K562 (cell line): ENCODE data around the gene MLH1. TPM values are rescaled to one million over a fixed set of nuclear protein-coding genes. Genes with fewer than 3 reads are reported as not detected.

Experiments
- ATAC-seq: fragments of 200-7000 bp; cut with Tn5 transposase; 3 replicates; pipeline ENCODE4 v1.9.1; 2020; ENCODE audit warnings: moderate library complexity
- BruUV-seq: library from RNA; stranded (reverse); fragments of 400-500 nt; replicated peaks from 2 replicates; lab custom pipeline; 2021; lab: Mats Ljungman, UMichigan
- CTCF ChIA-PET: fragments of 300-600 bp; formaldehyde crosslinking; extraction: SDS; loops from one replicate; lab custom pipeline; 2021; ENCODE audit warnings: low intra/inter-chr PET ratio; lab: Yijun Ruan, JAX
- POLR2A ChIA-PET: fragments of 300-600, 350-650 bp; sonication (Branson Sonifier 250); formaldehyde crosslinking; extraction: SDS; loops from one replicate; lab custom pipeline; 2021; ENCODE audit warnings: antibody characterized with exemption, inconsistent platforms; lab: Yijun Ruan, JAX
- DNase-seq, 4 experiments: peaks; one replicate each; pipeline versions ENCODE4 v3.0.0 to v3.0.0-alpha.2; 2011 to 2018; ENCODE audit warnings: low spot score in 3 of 4, mixed read lengths in 3 of 4; ENCODE audit errors: extremely low read depth in 1 of 4
- FAIRE-seq: peaks from 2 replicates; lab custom pipeline; 2011; peaks lifted over from hg19 to GRCh38; lab: Jason Lieb, UNC
- H2AFZ ChIP-seq: 2 replicates; pipeline ENCODE4 v1.6.0; 2011; ENCODE audit warnings: low read depth, low read length, control low read depth, inconsistent platforms
- H3K27ac ChIP-seq: fragments of 200-600 bp; 3 replicates; pipeline ENCODE4 v1.8.0; 2011; ENCODE audit warnings: low read depth, mild to moderate bottlenecking, control low read depth, inconsistent platforms, low read length, moderate library complexity, mixed read lengths; ENCODE audit errors: extremely low read depth
- H3K27me3 ChIP-seq, 2 experiments: fragments of 300-600 bp in 1 of 2; 2 replicates in 1 of 2; 3 replicates in 1 of 2; pipeline versions ENCODE4 v1.6.0 to v1.8.0; 2011; ENCODE audit warnings: inconsistent platforms in 2 of 2, low read length in 2 of 2, mild to moderate bottlenecking in 1 of 2, mixed read lengths in 1 of 2, moderate library complexity in 1 of 2; ENCODE audit not compliant: control insufficient read depth in 2 of 2, insufficient read depth in 2 of 2
- H3K36me3 ChIP-seq: fragments of 300-600 bp; 3 replicates; pipeline ENCODE4 v1.8.0; 2011; ENCODE audit warnings: mild to moderate bottlenecking, low read length, inconsistent platforms; ENCODE audit not compliant: control insufficient read depth, insufficient read depth
- H3K4me1 ChIP-seq, 2 experiments: fragments of 200-600 bp in 1 of 2; replicated peaks in 1 of 2; 2 replicates in 1 of 2; 3 replicates in 1 of 2; pipeline versions ENCODE4 v1.5.1 to v1.8.0; 2011; ENCODE audit warnings: inconsistent platforms in 2 of 2, low read length in 2 of 2, mild to moderate bottlenecking in 1 of 2, mixed read lengths in 1 of 2, moderate library complexity in 1 of 2; ENCODE audit not compliant: control insufficient read depth in 2 of 2, insufficient read depth in 2 of 2
- H3K4me2 ChIP-seq: 2 replicates; pipeline ENCODE4 v1.6.1; 2011; ENCODE audit warnings: low read length, control low read depth, inconsistent platforms, mixed read lengths; ENCODE audit not compliant: insufficient read depth
- H3K4me3 ChIP-seq: fragments of 200-600 bp; sonication (generic), shearing (Covaris generic); 2 replicates; pipeline ENCODE4 v1.5.1; 2016; ENCODE audit warnings: control low read depth, inconsistent platforms
- H3K79me2 ChIP-seq: fragments of 200-600 bp; 3 replicates; pipeline ENCODE4 v1.8.0; 2011; ENCODE audit warnings: low read length, inconsistent platforms; ENCODE audit not compliant: control insufficient read depth, insufficient read depth
- H3K9ac ChIP-seq, 2 experiments: 2 replicates each; pipeline versions ENCODE4 v1.6.0 to v1.6.1; 2011; ENCODE audit warnings: low read depth in 2 of 2, low read length in 2 of 2, control low read depth in 1 of 2, inconsistent platforms in 1 of 2, mild to moderate bottlenecking in 1 of 2, mixed read lengths in 1 of 2; ENCODE audit not compliant: insufficient read depth in 1 of 2
- H3K9me1 ChIP-seq: one replicate; pipeline ENCODE4 v1.6.0; 2011; ENCODE audit warnings: inconsistent platforms, mild to moderate bottlenecking, low read length, moderate library complexity; ENCODE audit not compliant: control insufficient read depth, insufficient read depth
- H3K9me3 ChIP-seq: replicated peaks from 2 replicates; pipeline ENCODE4 v1.5.1; 2011; ENCODE audit warnings: low read depth, low read length, inconsistent platforms; ENCODE audit not compliant: control insufficient read depth, insufficient read depth
- H4K20me1 ChIP-seq: replicated peaks from 2 replicates; pipeline ENCODE4 v1.6.1; 2011; ENCODE audit warnings: low read length, inconsistent platforms, mixed read lengths; ENCODE audit not compliant: control insufficient read depth, insufficient read depth
- CEBPG ChIP-seq, 3 experiments: fragments of 200-800 bp in 1 of 3; sonication (Bioruptor generic) in 1 of 3; sonication (generic) in 1 of 3; formaldehyde crosslinking in 1 of 3; IDR thresholded peaks in 2 of 3; conservative IDR thresholded peaks in 1 of 3; 2 replicates each; pipeline versions ENCODE4 v1.6.1 to v1.8.0; 2016 to 2022; ENCODE audit warnings: missing compliant biosample characterization in 2 of 3, missing genetic modification characterization in 2 of 3, mild to moderate bottlenecking in 1 of 3, missing genetic modification reagents in 1 of 3
- KLF13 ChIP-seq: fragments of 450-650 bp; IDR thresholded peaks from 2 replicates; pipeline ENCODE4 v1.6.1; 2016; ENCODE audit warnings: missing genetic modification characterization, low read depth, mild to moderate bottlenecking, missing compliant biosample characterization, moderate library complexity, borderline replicate concordance
- MCM7 ChIP-seq, 2 experiments: fragments of 450-650 bp; IDR thresholded peaks; 2 replicates each; pipeline ENCODE4 v1.6.1; 2016 to 2018
- RBM14 ChIP-seq: fragments of 200-400 bp; formaldehyde crosslinking; IDR thresholded peaks from 2 replicates; pipeline ENCODE4 v1.6.1; 2018; ENCODE audit warnings: low read depth, mild to moderate bottlenecking, low read length, moderate library complexity, borderline replicate concordance; ENCODE audit not compliant: insufficient read depth
- TEAD2 ChIP-seq: fragments of 450-650 bp; IDR thresholded peaks from 2 replicates; pipeline ENCODE4 v1.6.1; 2016; ENCODE audit warnings: missing genetic modification characterization, control low read depth, missing compliant biosample characterization
- ZBED1 ChIP-seq: IDR thresholded peaks from 2 replicates; pipeline ENCODE4 v1.6.1; 2014
- ZNF551 ChIP-seq: fragments of 250-450 bp; sonication (Bioruptor Pico); IDR thresholded peaks from 2 replicates; pipeline ENCODE4 v1.5.0; 2021; ENCODE audit warnings: mild to moderate bottlenecking, moderate library complexity
- WGBS: fragments of 100-300 bp; shearing (Covaris generic); methylation state at CpG from one replicate; pipeline ENCODE4 v1.1.6; 2016; ENCODE audit warnings: low coverage, mixed read lengths; ENCODE audit not compliant: insufficient coverage; ENCODE audit errors: missing lambda C conversion rate; 5-methylcytosine and 5-hydroxymethylcytosine counted together
- in situ Hi-C: fragments of 300-500 bp; cut with MboI; formaldehyde crosslinking; loops from 4 replicates; pipeline ENCODE4 v1.15.0; 2018; ENCODE audit warnings: inconsistent platforms, mixed read lengths
- intact Hi-C: fragments of 100-400 bp; cut with micrococcal nuclease; formaldehyde crosslinking; loops from 2 replicates; pipeline ENCODE4 v1.14.2; 2022
- polyA plus RNA-seq, 8 experiments: library from polyadenylated mRNA; depleted of rRNA in 4 of 8; stranded (reverse) in 5 of 8; unstranded in 3 of 8; fragments of >200 nt; fragmentation: Nextera tagmentation in 2 of 8; fragmentation: Illumina TruSeq in 1 of 8; extraction: Ambion mirVana in 2 of 8; extraction: Trizol in 1 of 8; gene quantifications; 2 replicates each; pipeline versions ENCODE4 v1.2.1 to v1.2.3, GENCODE V29; 2011 to 2014; ENCODE audit warnings: inconsistent platforms in 1 of 8, missing spikeins in 1 of 8
- total RNA-seq, 7 experiments: library from RNA; depleted of rRNA in 6 of 7; stranded (reverse); fragments of >200 nt in 6 of 7; fragmentation: Illumina TruSeq in 2 of 7; extraction: Trizol in 2 of 7; gene quantifications; 2 replicates each; pipeline versions ENCODE4 v1.2.1 to v1.2.3, GENCODE V29; 2011 to 2021; ENCODE audit warnings: low replicate concordance in 1 of 7
- TF ChIP-seq, protein P1 (sequence below): fragments of 450-650 bp; IDR thresholded peaks from 2 replicates; pipeline ENCODE4 v1.6.1; 2017; ENCODE audit warnings: antibody characterized with exemption, mild to moderate bottlenecking

MLH1 gene
- total and polyA plus RNA-seq, 9 of the 15 experiments (the other 6 are each of a cell fraction or from before 2014, with no cell fraction given): 76.4 to 155 (median 117) TPM

GRCh38 chr3:37014620-37015019, 21.3 kb downstream of the MLH1 start (continued):
- TF ChIP-seq ZNF551: no peak
- no peak for TF ChIP-seq TEAD2 (tag)

DNA sequence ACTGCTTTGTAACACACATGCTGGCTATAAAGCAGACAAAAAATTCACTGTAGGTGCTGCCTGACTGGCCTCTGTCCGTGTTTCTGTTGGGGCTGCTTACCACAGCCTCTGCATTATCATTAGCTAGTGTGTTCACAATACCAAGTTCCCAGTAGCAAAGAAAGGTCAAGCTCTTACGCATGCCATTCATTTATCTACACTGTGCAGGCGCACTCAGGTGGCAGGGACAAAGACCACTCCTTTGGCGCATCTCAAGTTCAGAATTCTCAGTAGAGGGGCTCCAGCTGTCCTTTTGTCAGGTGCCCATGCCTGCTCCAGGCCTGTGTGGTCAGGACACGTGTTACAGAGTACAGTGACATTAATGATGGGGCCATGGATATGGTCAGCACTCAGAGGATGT, 22.3 kb downstream of the MLH1 start:
- CTCF ChIA-PET: no interaction called here
- H3K4me3 ChIP-seq: no peak overlapping the region
- no peaks in the 10 kb centered on the region for H3K27me3 ChIP-seq
- WGBS: 68% methylated on average over 5 of the region's 5 CpGs
- intact Hi-C loops: no loop called here
- H3K9ac ChIP-seq: no peak overlapping the region
- H3K9me1 ChIP-seq: no peaks in the 10 kb centered on the region
- H4K20me1 ChIP-seq: no peaks in the 10 kb centered on the region
- FAIRE-seq: no peak
- no peak overlapping the region for H3K4me2 ChIP-seq
- H2AFZ ChIP-seq: no peak overlapping the region
- TF ChIP-seq, protein P1, sequence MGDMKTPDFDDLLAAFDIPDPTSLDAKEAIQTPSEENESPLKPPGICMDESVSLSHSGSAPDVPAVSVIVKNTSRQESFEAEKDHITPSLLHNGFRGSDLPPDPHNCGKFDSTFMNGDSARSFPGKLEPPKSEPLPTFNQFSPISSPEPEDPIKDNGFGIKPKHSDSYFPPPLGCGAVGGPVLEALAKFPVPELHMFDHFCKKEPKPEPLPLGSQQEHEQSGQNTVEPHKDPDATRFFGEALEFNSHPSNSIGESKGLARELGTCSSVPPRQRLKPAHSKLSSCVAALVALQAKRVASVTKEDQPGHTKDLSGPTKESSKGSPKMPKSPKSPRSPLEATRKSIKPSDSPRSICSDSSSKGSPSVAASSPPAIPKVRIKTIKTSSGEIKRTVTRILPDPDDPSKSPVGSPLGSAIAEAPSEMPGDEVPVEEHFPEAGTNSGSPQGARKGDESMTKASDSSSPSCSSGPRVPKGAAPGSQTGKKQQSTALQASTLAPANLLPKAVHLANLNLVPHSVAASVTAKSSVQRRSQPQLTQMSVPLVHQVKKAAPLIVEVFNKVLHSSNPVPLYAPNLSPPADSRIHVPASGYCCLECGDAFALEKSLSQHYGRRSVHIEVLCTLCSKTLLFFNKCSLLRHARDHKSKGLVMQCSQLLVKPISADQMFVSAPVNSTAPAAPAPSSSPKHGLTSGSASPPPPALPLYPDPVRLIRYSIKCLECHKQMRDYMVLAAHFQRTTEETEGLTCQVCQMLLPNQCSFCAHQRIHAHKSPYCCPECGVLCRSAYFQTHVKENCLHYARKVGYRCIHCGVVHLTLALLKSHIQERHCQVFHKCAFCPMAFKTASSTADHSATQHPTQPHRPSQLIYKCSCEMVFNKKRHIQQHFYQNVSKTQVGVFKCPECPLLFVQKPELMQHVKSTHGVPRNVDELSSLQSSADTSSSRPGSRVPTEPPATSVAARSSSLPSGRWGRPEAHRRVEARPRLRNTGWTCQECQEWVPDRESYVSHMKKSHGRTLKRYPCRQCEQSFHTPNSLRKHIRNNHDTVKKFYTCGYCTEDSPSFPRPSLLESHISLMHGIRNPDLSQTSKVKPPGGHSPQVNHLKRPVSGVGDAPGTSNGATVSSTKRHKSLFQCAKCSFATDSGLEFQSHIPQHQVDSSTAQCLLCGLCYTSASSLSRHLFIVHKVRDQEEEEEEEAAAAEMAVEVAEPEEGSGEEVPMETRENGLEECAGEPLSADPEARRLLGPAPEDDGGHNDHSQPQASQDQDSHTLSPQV: no peak
- no peak for TF ChIP-seq MCM7 (IDR thresholded peaks at IDR 0.05)
- no peak for TF ChIP-seq CEBPG (CRISPR knock-in tag; IDR thresholded peaks at IDR 0.05)
- TF ChIP-seq CEBPG (tag; conservative IDR thresholded peaks at IDR 0.05 in 1 of 2, IDR thresholded peaks at IDR 0.05 in 1 of 2): no peak
- no peak for TF ChIP-seq KLF13 (tag)
- no peak for TF ChIP-seq RBM14
- TF ChIP-seq ZBED1: no peak
- H3K79me2 ChIP-seq: no peaks in the 10 kb centered on the region
- no TSS peak for BruUV-seq
- no peaks in the 10 kb centered on the region for H3K9me3 ChIP-seq
- H3K4me1 ChIP-seq: no peaks in the 10 kb centered on the region; a peak in 1 of 5 replicates
- DNase-seq: peak in 1 of 4 experiments; percentile 24
- ATAC-seq: peak; percentile 62
- no peak overlapping the region for H3K27ac ChIP-seq
- POLR2A ChIA-PET: interaction anchor here (1.1 to 1.7 kb wide), 3 partner anchors 9 to 23 kb away, joined by 4 to 6 read pairs (median 5); partner anchors contain the start of genes EPM2AIP1 and MLH1
- in situ Hi-C loops: no loop called here
- peaks cover 86% of the 10 kb centered on the region for H3K36me3 ChIP-seq
